Breast epithelium (tissue), 3 donors: ENCODE measurements around the gene HEPACAM.

Experiments used
- POLR2A ChIP-seq: fragments of 450-650 bp; IDR thresholded peaks from one replicate; pipeline ENCODE4 v1.6.1; 2016; ENCODE audit warnings: antibody characterized with exemption, mild to moderate bottlenecking, moderate library complexity
- TF ChIP-seq, protein P1 (sequence below), 3 donors: fragments of 450-650 bp; IDR thresholded peaks; one replicate each; pipeline ENCODE4 v1.5.1; 2016 to 2017; ENCODE audit warnings: antibody characterized with exemption in 3 of 3, mild to moderate bottlenecking in 3 of 3, moderate library complexity in 3 of 3

DNA sequence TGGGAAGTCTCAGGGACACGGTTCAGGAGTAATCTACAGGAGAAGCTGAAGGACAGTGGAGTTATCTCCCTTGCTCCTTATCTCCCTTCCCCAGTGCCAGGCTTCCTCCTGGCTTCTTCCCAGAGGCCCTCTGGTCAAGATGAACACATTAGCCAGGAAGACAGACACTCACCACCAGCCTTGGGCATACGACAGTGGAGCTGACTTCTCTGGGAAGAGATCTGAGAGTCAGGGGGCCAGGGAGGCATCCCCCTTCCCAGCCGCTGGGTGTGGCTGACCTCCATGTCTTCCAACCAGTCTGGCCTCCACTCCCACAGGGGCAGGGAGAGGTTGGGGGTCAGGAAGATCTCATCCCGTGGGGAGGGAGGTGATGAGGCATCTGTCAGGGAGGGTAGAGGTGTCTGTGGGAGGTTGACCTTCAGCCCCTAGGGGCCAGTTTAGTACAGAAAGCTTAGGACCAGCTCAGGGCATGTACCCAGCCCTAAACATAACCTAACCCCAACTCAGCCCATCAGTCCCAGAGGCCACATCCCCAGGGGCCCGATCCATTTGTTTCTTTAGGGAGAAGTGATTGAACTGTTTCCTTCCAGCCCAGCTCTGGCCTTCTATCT is 50.9 kb downstream of the HEPACAM start:
- TF ChIP-seq, protein P1, sequence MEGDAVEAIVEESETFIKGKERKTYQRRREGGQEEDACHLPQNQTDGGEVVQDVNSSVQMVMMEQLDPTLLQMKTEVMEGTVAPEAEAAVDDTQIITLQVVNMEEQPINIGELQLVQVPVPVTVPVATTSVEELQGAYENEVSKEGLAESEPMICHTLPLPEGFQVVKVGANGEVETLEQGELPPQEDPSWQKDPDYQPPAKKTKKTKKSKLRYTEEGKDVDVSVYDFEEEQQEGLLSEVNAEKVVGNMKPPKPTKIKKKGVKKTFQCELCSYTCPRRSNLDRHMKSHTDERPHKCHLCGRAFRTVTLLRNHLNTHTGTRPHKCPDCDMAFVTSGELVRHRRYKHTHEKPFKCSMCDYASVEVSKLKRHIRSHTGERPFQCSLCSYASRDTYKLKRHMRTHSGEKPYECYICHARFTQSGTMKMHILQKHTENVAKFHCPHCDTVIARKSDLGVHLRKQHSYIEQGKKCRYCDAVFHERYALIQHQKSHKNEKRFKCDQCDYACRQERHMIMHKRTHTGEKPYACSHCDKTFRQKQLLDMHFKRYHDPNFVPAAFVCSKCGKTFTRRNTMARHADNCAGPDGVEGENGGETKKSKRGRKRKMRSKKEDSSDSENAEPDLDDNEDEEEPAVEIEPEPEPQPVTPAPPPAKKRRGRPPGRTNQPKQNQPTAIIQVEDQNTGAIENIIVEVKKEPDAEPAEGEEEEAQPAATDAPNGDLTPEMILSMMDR (IDR thresholded peaks at IDR 0.05): no peak
- no peak for TF ChIP-seq POLR2A
